GM18858 (cell line): ENCODE results near the gene LGR6.
"Not testable (repeated sequence)": the region's sequence is repeated elsewhere in the genome, so short reads cannot be mapped to it uniquely, and the experiment has no call there.

Experiments
- ATAC-seq: cut with Tn5 transposase; IDR thresholded peaks from one replicate; pipeline ENCODE4 v1.9.1; 2021; ENCODE audit not compliant: unreplicated experiment

Gene LGR6

GRCh38 chr1:202158810-202159533 is 34.6 kb upstream of the LGR6 start:
- no peak for ATAC-seq

DNA sequence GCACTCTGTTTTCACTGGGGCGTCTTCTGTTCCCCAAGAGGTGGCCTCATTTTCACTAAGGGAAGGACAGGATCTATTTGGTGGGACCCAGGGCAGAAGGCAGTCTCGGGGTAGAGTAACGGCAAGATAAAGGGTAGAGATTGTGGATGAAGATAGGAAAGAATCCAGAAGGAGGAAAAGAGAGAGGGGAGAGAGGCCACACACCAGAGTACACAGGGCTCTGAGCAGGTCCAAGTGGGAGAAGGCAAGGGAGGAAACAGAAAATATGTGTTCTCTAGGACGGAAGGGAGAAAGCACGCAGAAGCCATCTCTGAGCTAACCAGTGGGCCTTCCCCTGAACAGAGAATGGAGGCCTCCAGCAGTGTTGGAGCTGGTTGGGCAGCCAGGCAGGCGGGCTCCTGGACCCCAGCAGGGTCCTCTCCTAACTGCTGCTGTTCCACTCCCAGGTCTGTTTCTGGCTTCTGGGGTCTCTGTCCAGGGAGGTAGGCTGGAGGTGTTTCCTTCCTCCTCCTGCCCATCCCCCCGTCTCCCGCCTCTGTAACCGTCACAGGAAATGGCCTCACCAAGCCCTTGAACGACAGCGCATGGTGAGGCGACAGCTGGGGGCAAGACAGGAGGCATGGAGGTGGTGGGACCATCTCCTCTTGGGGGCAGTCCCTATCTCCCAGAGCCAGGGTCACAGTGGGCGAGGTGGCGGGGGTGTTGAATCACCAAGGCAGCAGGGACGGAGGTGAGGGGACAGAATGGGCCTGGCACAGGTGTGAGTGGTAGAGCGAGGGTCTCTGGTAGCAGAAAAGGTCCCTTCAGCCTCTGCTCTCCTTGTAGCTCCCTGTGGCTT is 33.8 kb upstream of the LGR6 start:
- ATAC-seq: no peak

- ATAC-seq: peak; percentile 48
These were observed 33.1 kb upstream of the LGR6 start, which contains the start of gene PTPN7 for GRCh38 chr1:202160377-202160940. TSS of gene PTPN7 (minus strand) at chr1:202160602. CDS start at chr1:202159402, 1,200 bp downstream.

DNA sequence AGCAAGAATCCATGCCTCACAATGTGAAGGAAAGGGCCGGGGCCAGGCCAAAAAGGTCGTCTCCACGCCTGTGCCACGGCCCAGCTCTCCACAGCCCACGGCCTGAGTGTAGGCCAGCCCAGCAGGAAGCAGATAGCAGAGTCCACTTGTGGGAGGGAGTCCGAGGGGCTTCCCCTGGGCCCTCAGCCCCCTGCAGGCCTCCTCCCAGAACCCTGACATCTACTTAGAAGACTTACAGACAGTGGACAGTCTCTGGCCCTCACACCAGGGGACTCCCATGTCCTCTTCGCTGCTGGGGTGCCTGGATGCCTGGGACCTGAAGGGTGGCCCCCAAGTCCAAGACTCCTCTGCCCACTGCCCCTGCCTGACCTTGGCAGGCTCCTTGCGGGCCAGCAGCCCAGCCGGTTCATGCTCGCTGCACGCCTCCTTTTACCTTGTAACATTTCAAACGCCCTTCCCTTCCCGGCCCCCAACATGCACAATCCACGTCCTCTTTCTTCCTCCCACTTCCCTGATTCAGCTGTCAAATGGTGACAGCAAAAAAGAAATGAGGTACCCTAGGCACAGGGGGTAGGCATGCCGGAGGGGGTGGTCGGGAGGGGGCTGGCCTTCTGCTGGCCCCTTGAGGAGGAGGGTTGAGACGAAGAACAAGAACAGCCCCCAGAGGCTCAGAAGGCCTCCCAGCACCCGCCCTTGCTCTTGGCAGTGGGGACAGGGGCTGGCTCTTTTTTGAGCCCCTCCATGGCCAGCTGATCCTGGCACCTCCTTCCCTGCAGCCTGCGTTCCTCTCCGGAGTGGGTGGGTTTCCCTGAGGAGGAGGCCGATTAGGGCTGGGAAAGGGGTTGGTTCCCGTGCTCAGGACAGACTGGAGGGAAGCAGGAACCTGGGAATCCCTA is 32.2 kb upstream of the LGR6 start:
- ATAC-seq: no peak

DNA sequence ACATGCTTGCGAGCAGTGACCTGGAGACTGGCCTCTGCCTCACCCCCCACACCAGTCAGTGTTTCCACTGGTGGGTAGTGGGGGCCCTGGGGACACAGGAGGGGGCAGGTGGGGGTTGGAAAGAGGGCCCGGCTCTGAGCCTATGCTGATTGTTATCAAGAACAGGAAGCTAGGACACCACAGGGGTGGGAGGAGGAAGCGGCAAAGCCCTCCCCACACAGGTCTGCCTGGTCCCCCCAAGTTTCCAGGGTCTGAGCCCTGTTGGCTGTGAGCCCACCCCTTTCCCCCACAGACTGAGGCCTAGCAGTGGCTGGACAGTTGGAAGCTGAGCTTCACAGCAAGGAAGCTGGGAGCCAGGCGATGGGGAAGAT is 31.6 kb upstream of the LGR6 start:
- no peak for ATAC-seq

GRCh38 chr1:202162418-202163280 is 30.9 kb upstream of the LGR6 start:
- no peak for ATAC-seq

DNA sequence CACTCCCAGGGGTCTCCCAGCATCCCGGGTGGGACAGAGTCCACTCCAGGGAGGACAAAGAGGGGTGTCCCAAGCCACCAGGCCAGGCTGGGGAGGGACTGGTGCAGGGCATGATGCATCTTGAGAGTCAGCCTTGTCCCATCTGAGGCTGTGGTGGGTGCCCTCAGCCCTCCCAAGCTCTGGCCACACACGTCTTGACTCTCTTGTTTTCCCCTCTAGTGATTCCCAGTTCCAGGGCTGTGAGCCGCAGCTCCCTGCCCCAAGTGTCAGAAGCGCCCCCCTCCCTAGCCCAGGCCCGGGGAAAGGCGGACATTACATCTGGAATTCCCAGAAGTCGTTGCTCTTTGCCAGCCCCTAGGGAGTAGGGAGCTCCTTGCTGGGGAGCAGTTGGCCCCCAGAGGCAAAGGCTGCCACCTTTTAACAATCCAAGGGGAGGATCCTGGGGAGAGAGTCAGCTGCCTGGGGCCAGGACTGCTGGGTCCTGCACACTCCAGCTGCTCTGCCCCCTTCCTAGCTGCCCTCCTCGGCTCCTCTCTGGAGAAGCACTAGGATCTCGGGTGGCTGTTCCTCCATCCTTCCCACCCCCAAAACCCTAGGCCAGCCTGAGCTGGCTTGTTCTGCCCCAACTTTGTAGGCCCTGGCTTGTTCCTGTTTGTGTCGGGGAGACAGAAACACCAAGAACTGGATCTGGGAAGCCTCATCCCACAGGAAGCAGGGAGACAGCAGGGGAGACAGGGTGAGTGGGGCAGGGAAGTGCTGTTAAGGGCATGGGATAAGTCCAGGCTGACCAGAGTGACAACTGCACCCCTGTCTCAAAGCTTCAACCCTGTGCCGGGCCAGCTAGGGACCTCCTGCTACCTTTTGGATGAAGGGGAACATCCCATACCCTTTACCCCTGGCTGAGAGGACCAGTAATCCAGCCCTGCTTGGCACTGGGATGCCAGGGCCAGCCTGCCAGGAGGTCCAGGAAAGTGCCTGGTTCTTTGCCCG is 30.0 kb upstream of the LGR6 start:
- no peak for ATAC-seq

DNA sequence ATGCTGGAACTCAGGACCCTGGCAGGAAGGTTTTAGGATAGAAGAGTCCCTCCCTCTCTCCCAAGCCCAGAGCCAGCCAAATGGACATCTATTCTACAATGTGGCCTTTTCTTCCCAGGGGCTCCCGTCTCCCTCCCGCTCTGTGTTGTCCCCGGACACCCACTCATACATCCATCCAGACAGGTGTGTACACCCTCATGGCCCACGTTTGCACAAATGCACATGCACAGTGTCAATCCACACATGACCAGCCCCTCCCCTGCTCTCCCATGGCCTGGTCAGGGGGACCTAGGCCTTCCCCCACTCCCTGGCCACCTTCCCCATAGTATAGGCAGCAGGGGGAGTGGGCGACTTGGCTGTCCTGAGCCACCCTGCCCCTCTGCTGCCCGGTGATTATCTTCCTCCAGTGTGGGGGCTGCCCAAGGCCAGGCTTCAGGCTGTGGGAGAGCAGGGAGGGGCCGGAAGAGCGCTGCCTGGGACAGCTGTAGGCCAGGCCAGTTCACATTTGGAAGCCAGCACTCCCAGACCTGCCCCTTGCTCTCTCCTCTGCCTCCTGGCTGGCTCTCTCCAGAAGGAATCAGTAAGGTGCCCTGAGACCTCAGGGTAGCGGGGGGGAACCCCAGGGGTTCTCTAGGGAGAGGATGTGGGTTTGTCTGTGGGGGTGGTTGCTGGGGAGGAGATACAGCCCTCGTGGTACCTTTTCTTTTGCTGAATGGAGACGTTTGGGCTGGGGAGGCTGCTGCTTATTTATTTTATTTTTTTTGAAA is 29.1 kb upstream of the LGR6 start:
- ATAC-seq: no peak

GRCh38 chr1:202165267-202165941 is 28.2 kb upstream of the LGR6 start:
- no peak for ATAC-seq

DNA sequence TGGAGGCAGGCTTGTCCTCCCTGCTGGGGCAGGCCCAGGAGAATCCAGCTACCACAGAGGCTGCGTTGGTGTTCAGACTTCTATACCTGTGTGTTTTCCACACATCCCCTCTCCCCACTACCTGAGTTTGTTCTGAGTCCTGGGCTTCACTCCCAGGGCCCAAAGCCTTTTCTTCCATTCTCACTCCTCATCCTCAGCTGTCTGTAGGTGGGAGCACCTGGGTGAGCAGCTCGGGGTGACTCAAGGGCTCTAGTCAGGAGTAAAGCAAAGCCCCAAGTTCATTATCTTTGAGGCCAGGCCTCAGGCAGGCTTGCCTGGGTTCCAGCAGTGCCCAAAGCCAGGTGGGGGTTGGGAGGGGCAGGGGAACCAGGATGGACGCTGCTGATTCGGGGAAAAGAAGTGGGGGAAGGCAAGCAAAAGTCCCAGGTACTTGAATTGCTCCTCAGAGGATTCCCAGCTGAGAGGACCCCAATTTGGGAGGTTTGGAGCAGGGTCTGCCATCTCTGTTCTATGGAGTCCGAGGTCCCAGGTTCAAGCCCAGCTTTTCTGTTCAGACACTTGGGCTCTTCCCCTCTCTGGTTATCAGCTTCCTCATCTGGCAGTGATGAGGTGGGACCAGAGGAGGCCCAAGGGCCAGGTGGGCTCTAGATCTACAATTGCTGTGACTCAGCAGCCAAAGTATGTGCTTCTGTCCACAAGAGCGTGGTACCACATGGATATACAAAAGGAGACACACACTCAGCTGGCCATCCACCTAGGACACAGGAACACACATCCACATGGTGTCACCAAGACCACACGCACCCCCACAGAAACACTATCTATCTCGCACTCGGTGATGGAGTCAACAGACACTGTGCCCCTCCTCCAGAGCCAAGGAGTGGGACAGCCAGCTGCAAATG is 27.4 kb upstream of the LGR6 start:
- no peak for ATAC-seq

- not testable (repeated sequence) for ATAC-seq
These were observed 26.5 kb upstream of the LGR6 start for GRCh38 chr1:202167054-202167453.

DNA sequence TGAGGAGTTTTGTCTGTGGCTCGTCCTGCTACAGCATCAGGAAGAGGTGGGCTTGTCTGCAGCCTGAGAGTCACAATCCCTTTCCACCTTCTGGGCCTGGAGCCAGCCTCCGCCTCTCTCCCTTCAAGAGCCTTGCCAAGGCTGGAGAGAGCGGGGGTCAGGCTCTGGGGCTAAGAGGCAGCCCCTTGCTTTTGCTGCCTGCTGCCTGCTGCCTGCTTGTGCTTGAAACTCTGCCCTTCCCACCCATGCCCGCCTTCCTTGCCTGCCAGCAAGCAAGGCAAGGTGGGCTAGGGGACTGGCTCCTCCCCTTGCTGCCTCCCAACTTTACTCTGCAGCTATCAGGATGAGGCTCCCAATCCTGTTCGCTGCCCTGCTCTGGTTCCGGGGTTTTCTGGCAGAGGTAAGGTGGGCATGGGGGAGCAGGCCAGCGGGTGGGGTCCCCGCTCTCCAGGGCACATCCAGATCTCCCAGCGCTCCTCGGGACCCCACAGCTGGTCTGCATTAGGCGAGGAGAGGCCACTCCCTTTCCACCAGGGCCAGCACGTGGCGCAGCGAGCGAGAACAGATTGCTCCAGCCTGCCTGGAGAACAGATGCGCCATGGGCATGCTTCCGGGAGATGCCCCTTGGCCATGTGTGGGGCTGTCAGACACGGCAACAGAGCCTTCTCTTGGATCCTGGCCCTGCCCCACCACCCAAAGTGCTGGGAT is 25.7 kb upstream of the LGR6 start:
- ATAC-seq: no peak

GRCh38 chr1:202168861-202169260 is 24.7 kb upstream of the LGR6 start:
- no peak for ATAC-seq

DNA sequence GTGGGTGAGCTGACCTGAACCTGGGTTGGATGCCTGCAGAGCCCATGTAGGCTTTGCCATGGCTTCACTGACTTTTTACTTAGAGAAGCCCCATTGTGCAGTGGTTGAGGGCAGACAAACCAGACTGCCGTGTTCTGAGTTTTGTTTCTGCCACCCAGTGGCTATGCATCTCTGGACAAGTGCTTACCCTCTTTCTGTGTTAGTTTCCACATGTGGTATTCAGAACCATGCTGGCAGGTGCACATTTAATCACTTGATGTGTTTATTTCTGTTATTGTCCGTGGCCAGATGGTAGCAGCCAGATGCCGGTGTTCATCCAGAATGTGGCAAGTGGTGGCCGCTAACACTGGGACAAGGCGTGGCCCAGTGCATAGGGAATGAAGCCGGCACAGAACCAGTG is 22.9 kb upstream of the LGR6 start:
- no peak for ATAC-seq

DNA sequence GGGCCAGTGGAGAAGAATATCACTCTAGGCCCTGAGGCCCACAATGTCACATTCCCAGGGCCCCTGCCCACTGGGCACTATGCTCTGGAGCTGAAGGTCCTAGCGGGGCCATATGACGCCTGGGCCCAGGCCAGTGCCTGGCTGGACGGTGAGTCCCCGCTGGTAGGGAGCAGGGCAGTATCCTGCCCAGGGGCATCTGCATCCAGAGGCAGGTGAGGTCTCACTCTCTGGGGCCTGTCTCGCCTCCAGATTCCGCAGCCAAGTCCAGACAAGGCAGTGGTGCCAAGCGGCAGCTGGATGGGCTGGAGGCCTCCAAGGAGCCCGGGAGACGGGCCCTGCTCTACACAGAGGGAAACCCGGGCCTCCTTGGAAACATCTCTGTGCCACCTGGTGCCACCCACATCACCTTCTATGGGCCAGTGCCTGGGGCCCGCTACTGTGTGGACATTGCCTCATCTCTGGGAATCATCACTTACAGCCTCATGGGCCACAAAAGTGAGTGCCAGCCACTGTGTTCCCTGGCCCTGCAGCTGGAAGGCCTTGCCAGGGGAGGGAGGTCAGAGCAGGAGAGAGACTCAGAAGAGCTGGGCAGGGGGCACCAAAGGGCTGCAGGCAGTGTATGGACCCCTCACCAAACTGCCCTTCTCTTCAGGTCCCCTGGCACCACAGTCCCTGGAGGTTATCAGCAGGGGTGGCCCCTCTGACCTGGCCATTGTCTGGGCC is 22.1 kb upstream of the LGR6 start:
- no peak for ATAC-seq
